GM10266 (cell line): ENCODE data around the gene UBXN1.
"Not testable (repeated sequence)": the region's sequence is repeated elsewhere in the genome, so short reads cannot be mapped to it uniquely, and the experiment has no call there.

Experiments used
- DNase-seq: peaks from one replicate; pipeline ENCODE4 v3.0.0; 2012; ENCODE audit errors: extremely low spot score
- TF ChIP-seq, protein P1 (sequence below): IDR thresholded peaks from 2 replicates; pipeline ENCODE4 v1.5.1; 2012; ENCODE audit warnings: mild to moderate bottlenecking, low read depth; ENCODE audit not compliant: control insufficient read depth, insufficient read depth; ENCODE audit errors: missing control alignments

Gene UBXN1

DNA sequence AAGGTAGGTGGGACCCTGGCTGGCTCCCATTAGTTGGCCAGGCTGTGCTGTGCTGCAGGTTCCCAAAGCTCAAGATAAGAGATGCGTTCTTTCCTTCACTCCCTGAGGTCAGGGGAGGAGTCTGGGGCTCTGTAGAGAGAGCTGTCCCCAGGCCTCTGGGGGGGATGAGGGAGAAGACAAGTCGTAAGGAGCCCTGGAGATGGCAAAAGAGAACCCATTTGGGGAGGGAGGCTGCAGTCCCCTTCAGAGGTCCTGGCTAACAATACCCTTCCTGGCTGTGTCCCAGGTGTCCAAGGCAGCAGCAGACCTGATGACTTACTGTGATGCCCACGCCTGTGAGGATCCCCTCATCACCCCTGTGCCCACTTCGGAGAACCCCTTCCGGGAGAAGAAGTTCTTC, 29.5 kb upstream of the UBXN1 start:
- DNase-seq, result no peak
- TF ChIP-seq, protein P1, sequence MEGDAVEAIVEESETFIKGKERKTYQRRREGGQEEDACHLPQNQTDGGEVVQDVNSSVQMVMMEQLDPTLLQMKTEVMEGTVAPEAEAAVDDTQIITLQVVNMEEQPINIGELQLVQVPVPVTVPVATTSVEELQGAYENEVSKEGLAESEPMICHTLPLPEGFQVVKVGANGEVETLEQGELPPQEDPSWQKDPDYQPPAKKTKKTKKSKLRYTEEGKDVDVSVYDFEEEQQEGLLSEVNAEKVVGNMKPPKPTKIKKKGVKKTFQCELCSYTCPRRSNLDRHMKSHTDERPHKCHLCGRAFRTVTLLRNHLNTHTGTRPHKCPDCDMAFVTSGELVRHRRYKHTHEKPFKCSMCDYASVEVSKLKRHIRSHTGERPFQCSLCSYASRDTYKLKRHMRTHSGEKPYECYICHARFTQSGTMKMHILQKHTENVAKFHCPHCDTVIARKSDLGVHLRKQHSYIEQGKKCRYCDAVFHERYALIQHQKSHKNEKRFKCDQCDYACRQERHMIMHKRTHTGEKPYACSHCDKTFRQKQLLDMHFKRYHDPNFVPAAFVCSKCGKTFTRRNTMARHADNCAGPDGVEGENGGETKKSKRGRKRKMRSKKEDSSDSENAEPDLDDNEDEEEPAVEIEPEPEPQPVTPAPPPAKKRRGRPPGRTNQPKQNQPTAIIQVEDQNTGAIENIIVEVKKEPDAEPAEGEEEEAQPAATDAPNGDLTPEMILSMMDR, result no peak

DNA sequence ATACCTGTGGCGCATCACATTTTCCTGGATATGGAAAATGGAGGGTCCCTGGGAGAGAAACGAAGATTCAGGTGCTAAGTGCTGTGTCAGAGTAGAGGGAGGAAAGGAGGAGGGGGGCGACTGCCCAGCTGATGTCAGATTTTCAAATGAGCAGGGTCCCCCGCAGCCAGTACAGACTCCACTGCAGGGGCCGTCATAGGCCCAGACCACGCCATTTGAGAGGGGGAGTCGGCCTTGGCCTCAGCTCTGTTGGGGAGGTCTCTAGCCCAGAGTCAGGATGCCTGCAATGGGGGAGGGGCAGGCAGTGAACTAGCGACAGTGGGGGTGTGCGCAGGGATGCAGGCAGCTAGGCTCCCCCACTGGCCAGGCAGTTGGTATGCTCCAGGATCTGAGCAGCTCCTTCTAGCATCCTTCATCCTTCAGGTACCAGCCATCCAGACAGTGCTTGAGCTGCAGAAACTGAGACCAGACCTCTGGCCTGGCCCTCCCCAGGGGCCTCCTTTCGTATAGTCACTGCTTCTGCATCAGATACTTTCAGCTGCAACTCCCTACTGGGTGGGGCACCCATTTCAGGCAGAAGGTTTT, 28.5 kb upstream of the UBXN1 start, which contains the start of the genes BSCL2 and GNG3:
Gene BSCL2, minus strand, starts transcription at position 148 of the 585 bp plus-strand sequence. CDS start 229 bp downstream, outside the sequence.
Gene GNG3, plus strand, starts transcription at position 400 of the 585 bp plus-strand sequence. CDS start 620 bp downstream, outside the sequence.
- no peak for DNase-seq
- TF ChIP-seq, protein P1, result no peak

DNA sequence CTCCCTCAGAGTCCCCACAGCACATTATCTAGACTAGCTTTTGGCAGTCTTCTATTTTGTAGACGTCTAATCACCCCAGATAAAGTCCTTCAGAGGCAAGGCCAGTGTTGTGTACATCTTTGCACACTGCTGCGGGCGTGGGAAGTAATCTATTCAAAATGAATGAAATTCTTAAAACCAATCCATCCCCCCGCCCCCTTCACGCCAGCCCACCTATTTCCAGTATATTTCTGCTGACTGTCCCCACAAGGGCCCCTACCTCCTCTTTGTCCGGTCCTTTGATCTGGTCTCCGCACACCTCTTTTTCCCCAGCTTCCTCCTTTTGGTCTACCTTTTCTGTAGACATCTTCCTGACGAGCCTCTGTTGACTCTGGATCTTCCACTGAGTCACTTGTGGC, 28.0 kb upstream of the UBXN1 start:
- no peak for DNase-seq
- TF ChIP-seq, protein P1, result no peak

- peak; percentile 94 for DNase-seq
- TF ChIP-seq, protein P1, result no peak
Measured at GRCh38 chr11:62705880-62706849, 27.3 kb upstream of the UBXN1 start.

- TF ChIP-seq, protein P1, result no peak
- no peak for DNase-seq
Measured at GRCh38 chr11:62705413-62705812, 26.5 kb upstream of the UBXN1 start.

DNA sequence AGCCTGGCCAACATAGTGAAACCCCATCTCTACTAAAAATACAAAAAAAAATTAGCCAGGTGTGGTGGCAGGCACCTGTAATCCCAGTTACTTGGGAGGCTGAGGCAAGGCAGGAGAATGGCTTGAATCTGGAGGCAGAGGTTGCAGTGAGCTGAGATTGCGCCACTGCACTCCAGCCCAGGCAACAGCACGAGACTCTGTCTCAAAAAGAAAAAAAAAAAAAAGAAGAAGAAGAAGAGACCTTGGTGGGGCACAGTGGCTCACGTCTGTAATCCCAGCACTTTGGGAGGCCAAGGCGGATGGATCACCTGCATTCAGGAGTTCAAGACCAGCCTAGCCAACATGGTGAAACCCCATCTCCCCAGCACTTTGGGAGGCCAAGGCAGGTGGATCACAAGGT, 25.0 kb upstream of the UBXN1 start:
- not testable (repeated sequence) for DNase-seq

GRCh38 chr11:62702246-62702645, 23.4 kb upstream of the UBXN1 start:
- no peak for DNase-seq
- TF ChIP-seq, protein P1, result no peak
